TTC549 (cell line): ENCODE data around the gene KRT85.
"Not testable (repeated sequence)": the region's sequence is repeated elsewhere in the genome, so short reads cannot be mapped to it uniquely, and the experiment has no call there.

ENCODE experiments used
- FAIRE-seq: peaks from 2 replicates; lab custom pipeline; 2012; peaks lifted over from hg19 to GRCh38; lab: Jason Lieb, UNC

Gene KRT85

GRCh38 chr12:52323416-52324152 is 43.7 kb downstream of the KRT85 start:
- no peak for FAIRE-seq

GRCh38 chr12:52323001-52323400 is 44.3 kb downstream of the KRT85 start:
- FAIRE-seq: no peak

- no peak for FAIRE-seq
These were observed 45.2 kb downstream of the KRT85 start for GRCh38 chr12:52322069-52322468.

- FAIRE-seq: no peak
These were observed 45.9 kb downstream of the KRT85 start for GRCh38 chr12:52321418-52321817.

GRCh38 chr12:52320784-52321400 is 46.4 kb downstream of the KRT85 start, which contains the start of gene KRT83:
Gene KRT83 (minus strand): TSS chr12:52321398. CDS start chr12:52321335, 63 bp downstream.
- FAIRE-seq: no peak

GRCh38 chr12:52319097-52319496 is 48.2 kb downstream of the KRT85 start:
- no peak for FAIRE-seq

GRCh38 chr12:52318241-52318990 is 48.9 kb downstream of the KRT85 start:
- no peak for FAIRE-seq

- no peak for FAIRE-seq
These were observed 49.7 kb downstream of the KRT85 start for GRCh38 chr12:52317468-52318052.

GRCh38 chr12:52316701-52317100 is 50.6 kb downstream of the KRT85 start:
- no peak for FAIRE-seq

- no peak for FAIRE-seq
These were observed 51.0 kb downstream of the KRT85 start for GRCh38 chr12:52316290-52316689.

GRCh38 chr12:52315721-52316120 is 51.6 kb downstream of the KRT85 start:
- FAIRE-seq: not testable (repeated sequence)

GRCh38 chr12:52314511-52314910 is 52.8 kb downstream of the KRT85 start:
- FAIRE-seq: no peak

- no peak for FAIRE-seq
These were observed 53.4 kb downstream of the KRT85 start for GRCh38 chr12:52313926-52314325.

- FAIRE-seq: no peak
These were observed 53.8 kb downstream of the KRT85 start for GRCh38 chr12:52313461-52313860.

GRCh38 chr12:52312086-52312485 is 55.2 kb downstream of the KRT85 start:
- FAIRE-seq: no peak

GRCh38 chr12:52311285-52311648 is 56.0 kb downstream of the KRT85 start:
- FAIRE-seq: no peak

- FAIRE-seq: no peak
These were observed 56.5 kb downstream of the KRT85 start for GRCh38 chr12:52310622-52311284.
